ENCODE data around the gene CNR1.

CNR1 gene

GRCh38 chr6:88143421-88144157, 22.6 kb downstream of the CNR1 start:
- no peak for DNase-seq (ENCODE audit: low read depth in 2 of 2)

GRCh38 chr6:88142297-88142668, 23.9 kb downstream of the CNR1 start:
- no peak for DNase-seq (ENCODE audit: low read depth in 2 of 2)

- no peak for DNase-seq (ENCODE audit: low read depth in 2 of 2)
Observed at GRCh38 chr6:88141561-88142296, 24.4 kb downstream of the CNR1 start.

GRCh38 chr6:88137915-88138314, 28.2 kb downstream of the CNR1 start:
- DNase-seq (ENCODE audit: low read depth in 2 of 2), result no peak

- DNase-seq (ENCODE audit: low read depth in 2 of 2), result no peak
Observed at GRCh38 chr6:88135578-88136114, 30.5 kb downstream of the CNR1 start.

- DNase-seq (ENCODE audit: low read depth in 2 of 2), result no peak
Observed at GRCh38 chr6:88134575-88134974, 31.6 kb downstream of the CNR1 start.

- no peak for DNase-seq (ENCODE audit: low read depth in 2 of 2)
Observed at GRCh38 chr6:88133718-88134117, 32.4 kb downstream of the CNR1 start.

GRCh38 chr6:88124925-88125557, 41.1 kb downstream of the CNR1 start:
- no peak for DNase-seq (ENCODE audit: low read depth in 2 of 2)

GRCh38 chr6:88120635-88121034, 45.5 kb downstream of the CNR1 start:
- no peak for DNase-seq (ENCODE audit: low read depth in 2 of 2)

- no peak for DNase-seq (ENCODE audit: low read depth in 2 of 2)
Observed at GRCh38 chr6:88119769-88120168, 46.4 kb downstream of the CNR1 start.

GRCh38 chr6:88116276-88116675, 49.9 kb downstream of the CNR1 start:
- DNase-seq (ENCODE audit: low read depth in 2 of 2), result no peak

- no peak for DNase-seq (ENCODE audit: low read depth in 2 of 2)
Observed at GRCh38 chr6:88115307-88115706, 50.8 kb downstream of the CNR1 start.

GRCh38 chr6:88114838-88115237, 51.3 kb downstream of the CNR1 start:
- no peak for DNase-seq (ENCODE audit: low read depth in 2 of 2)

- no peak for DNase-seq (ENCODE audit: low read depth in 2 of 2)
Observed at GRCh38 chr6:88111991-88112390, 54.2 kb downstream of the CNR1 start.

- no peak for DNase-seq (ENCODE audit: low read depth in 2 of 2)
Observed at GRCh38 chr6:88107241-88107640, 58.9 kb downstream of the CNR1 start.

GRCh38 chr6:88105741-88106340, 60.3 kb downstream of the CNR1 start:
- DNase-seq (ENCODE audit: low read depth in 2 of 2), result no peak

Measured in fibroblast of skin of left quadriceps (primary cell).